NCI-H2029 (cell line): ENCODE data around the gene PRPF18.

Experiments used
- DNase-seq: peaks from one replicate; lab custom pipeline; 2025; lab: John Stamatoyannopoulos, UW

Gene PRPF18

GRCh38 chr10:13637894-13638293 lies 51.1 kb downstream of the PRPF18 start:
- DNase-seq, result no peak

- no peak for DNase-seq
These were observed 55.5 kb downstream of the PRPF18 start for GRCh38 chr10:13642293-13642692.

GRCh38 chr10:13643016-13643415 lies 56.3 kb downstream of the PRPF18 start:
- DNase-seq, result no peak

DNA sequence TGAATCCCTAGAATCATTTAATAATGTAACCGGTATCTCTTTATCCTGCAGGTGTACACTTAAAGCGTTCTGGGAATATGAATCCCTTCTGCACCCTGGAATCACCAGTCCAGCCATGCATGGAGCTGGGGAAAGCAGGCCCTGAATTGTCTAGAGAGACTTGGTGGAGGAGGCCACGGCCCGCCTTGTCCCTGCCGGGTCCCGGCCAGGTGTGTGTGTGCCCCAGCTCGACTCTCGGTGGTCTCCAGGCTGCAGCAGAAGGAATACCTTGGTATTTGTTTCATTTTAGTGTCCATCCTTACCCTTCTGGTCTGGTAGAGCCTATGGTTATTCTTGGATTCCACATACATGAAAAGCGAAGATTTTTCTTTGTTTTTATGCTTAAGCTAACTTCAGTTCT lies 58.1 kb downstream of the PRPF18 start:
- DNase-seq, result no peak

GRCh38 chr10:13648425-13648824 lies 61.7 kb downstream of the PRPF18 start:
- DNase-seq, result no peak

DNA sequence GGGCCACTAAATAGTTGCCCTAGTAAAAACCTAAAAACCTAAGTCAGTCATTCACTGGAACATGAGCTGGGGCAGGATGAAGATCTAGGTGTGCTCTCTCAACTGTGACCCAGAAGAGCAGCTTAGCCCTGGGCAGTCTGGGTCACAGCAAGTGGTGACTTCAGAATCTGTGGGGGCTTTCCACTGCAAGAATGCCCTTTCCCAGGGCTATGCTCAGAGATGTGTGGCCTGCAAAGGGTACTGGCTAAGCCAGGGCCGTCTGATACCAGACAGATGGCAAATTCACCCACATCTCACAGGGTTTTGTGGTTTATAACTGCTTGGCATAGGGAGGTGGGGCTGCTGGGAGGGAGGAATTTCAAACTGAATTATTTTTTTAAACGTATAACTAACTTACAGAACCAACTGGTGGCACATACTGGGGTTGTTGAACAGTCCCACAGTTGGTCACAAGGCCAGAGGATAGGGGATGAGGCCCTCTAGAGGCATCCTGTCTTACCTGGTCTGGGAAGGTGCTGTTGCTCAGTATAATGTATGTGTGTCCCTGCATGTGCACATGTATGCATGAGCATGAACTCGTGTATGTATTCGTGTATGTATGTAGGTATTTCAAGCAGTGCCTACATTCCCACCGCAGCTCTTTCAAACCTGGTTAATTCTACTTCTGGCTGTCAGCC lies 63.2 kb downstream of the PRPF18 start:
- DNase-seq, result no peak

DNA sequence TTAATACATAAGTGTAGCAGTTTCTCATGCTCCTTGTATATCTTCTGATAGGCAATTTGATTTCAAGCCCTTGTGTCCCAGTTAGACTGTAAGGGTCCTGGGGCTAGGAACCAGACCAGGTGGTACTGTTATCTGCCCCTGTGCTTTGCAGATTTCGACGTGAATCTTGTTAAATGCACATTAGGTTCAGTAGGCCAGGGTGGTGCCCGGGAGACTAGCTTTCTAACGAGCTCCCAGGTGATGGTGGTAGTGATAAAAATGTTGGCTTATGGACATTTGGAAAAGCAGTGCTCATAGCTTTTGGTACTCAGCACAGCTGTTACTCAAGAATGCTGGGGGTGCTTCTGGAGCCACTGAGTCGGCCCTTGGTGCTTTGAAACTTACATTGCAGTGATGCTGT lies 64.2 kb downstream of the PRPF18 start:
- no peak for DNase-seq

- no peak for DNase-seq
These were observed 65.4 kb downstream of the PRPF18 start for GRCh38 chr10:13651969-13652720.

DNA sequence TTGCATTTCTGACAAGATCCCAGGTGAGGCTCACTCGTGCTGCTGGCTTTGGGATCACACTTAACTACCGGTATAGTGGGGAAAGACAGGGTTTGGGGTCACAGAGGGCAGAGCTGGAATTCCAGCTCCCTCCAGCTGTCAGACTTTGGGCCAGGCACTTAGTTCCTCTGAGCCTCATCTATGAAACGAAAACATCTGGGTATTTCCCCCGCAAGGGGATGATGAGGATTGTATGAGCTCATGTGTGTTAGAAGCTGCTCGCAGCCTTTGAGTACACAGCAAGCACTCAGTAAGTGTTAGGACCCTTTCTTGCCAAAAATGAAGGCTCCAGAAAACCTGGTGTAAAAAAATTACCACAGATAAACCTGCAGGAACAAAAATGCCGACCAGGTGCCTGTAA lies 66.1 kb downstream of the PRPF18 start:
- DNase-seq, result no peak

GRCh38 chr10:13654118-13654830 lies 67.5 kb downstream of the PRPF18 start:
- no peak for DNase-seq

GRCh38 chr10:13654846-13655245 lies 68.1 kb downstream of the PRPF18 start:
- no peak for DNase-seq

GRCh38 chr10:13656337-13657100 lies 69.8 kb downstream of the PRPF18 start:
- no peak for DNase-seq

DNA sequence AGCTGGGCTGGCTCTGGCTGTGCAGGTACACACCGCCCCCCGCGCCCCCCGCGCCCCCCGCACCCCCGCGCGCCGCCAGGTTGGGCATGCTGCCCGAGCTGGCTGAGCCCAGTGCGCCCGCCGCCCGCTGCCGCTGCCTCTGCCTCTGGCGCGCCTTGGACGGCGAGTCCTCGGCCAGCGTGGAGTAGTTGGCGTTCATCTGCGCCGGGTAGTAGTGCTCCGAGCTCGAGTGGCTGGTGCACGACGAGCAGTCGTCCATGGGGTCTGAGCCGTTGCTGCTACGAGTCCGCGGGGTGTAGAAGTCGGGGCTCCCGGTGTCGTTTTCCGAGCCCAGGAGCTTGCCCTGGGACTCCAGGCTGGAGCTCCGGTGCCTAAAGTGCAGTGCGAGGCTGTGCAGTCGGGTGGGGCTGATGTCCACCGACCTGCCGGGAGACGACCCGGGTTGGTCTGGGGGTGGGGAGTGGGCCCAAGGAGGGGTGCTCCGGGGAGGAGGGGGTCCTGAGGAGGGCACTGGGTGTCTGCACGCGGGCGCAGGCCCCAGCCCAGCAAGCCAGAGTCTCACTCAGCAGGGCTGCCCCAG lies 70.4 kb downstream of the PRPF18 start:
- DNase-seq, result no peak

- DNase-seq, result no peak
These were observed 71.5 kb downstream of the PRPF18 start for GRCh38 chr10:13658264-13658663.

- DNase-seq, result no peak
These were observed 72.3 kb downstream of the PRPF18 start for GRCh38 chr10:13658871-13659685.

DNA sequence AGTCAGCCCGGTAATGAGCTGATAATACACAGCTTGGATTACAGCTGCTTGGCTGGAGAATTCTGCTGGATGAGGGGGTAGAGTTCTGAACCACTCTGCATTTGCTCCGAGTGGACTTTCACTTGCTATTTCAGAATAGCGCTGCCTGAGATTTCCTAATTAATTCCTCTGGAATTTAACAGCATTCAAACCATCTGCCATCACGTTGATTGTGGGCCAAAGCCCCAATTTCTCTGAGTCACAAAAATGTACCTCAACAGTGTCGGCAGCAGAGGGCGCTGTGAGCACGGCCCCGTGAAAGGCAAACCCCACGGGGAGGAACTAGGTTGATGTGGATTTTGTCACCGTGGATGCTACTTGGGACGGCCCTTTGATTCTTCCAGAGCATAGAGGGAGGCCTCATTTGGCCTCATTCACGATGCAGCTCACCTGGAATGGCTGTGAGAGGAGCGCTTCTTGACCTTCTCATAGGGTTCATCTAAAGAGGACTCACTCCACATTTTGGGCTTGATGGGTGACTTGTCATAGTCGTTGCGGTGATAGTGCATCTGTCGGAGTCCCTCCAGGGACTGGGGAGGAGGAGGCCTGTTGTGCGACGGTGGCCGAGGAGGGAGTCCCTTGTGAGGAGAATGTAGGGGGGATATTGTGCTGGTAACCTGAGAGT lies 73.3 kb downstream of the PRPF18 start:
- no peak for DNase-seq

- no peak for DNase-seq
These were observed 73.8 kb downstream of the PRPF18 start for GRCh38 chr10:13660551-13660920.

- DNase-seq, result no peak
These were observed 74.5 kb downstream of the PRPF18 start for GRCh38 chr10:13661256-13661655.

DNA sequence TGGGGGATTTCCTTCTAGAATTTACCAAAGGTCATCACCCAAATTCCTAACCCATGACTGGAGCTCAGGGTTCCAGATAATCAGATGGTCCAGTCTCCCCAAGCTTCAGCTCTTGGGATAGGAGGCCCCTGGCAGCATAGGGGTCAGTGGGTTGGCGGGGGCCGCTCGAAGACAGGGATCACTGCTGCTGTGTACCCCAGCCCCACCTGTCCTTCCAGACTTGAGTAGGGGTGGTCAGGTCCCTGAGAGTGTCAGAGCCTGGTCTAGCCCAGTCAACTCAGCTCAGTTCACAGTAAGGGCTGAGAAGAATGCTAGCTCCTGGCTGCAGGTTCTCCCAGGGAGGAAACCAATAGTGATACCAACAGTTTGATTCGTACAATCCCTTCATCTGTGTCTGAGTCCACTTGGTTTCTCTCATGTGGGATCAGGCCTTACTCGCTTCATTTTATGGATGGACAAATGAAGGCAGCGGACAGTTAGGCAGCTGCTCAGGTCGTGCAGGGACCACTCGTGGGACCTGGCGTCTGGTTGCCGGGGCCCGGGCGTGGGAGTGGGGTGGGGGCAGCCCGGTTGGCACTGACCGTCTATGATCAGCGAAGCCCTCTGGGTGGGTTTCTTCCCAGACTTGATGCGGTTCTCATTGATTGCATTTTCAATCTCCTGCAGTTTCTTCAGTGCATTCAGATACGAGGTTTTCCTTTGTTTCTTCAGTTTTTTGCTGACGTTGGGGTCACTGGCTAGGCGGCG lies 78.9 kb downstream of the PRPF18 start:
- no peak for DNase-seq

DNA sequence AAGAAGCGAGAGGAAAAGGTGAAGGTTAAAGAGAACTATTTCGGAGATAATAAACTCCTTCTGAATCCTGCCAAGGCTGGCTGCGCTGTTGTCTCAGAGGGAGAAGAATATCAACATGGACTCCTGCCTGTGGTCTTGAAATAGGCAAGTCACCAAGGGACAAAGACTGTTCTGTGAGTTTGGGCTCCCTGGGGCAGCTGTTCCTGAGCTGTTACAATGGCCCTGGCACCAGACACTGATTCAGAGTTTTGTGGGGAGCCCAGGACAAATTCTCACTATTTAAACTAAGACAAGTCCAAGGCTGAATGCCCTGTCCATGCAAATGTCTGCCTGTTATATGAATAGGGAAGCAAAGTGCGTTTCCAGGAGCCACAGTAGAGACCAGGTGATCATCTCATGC lies 81.4 kb downstream of the PRPF18 start:
- DNase-seq, result no peak
